H1 (cell line): ENCODE measurements around the gene CHD9NB. TPM values are rescaled to one million over a fixed set of nuclear protein-coding genes. Genes with fewer than 3 reads are reported as not detected.
A peak's percentile ranks its signal among the peaks of the same experiment; 100 is the strongest.

Experiments used
- CTCF ChIA-PET: fragments of 300-600 bp; sonication (Branson Sonifier 250); formaldehyde crosslinking; loops from one replicate; lab custom pipeline; 2021; ENCODE audit not compliant: partially characterized antibody; lab: Charles Lee
- POLR2A ChIA-PET: fragments of 300-600 bp; sonication (Branson Sonifier 250); formaldehyde crosslinking; loops from one replicate; lab custom pipeline; 2021; ENCODE audit warnings: inconsistent platforms; ENCODE audit not compliant: partially characterized antibody; lab: Charles Lee
- DNase-seq, 2 experiments: peaks; one replicate each; pipeline versions ENCODE4 v3.0.0 to v3.0.0-alpha.2; 2010 to 2022; ENCODE audit warnings: low spot score in 2 of 2, low read depth in 1 of 2, mixed read lengths in 1 of 2
- FAIRE-seq: peaks from 2 replicates; lab custom pipeline; 2011; peaks lifted over from hg19 to GRCh38; lab: Jason Lieb, UNC
- H2AFZ ChIP-seq: 2 replicates; pipeline ENCODE4 v1.8.1; 2012; ENCODE audit warnings: low read length, inconsistent platforms
- H2AK5ac ChIP-seq: 2 replicates; pipeline ENCODE4 v1.6.1; 2013; ENCODE audit warnings: low read depth, low read length
- H2BK120ac ChIP-seq: replicated peaks from 2 replicates; pipeline ENCODE3; 2013; ENCODE audit warnings: low read depth, low read length, inconsistent platforms
- H2BK12ac ChIP-seq: 2 replicates; pipeline ENCODE4 v1.6.1; 2013; ENCODE audit warnings: low read depth, low read length
- H2BK15ac ChIP-seq: 2 replicates; pipeline ENCODE4 v1.6.1; 2013; ENCODE audit warnings: low read length
- H2BK20ac ChIP-seq: 2 replicates; pipeline ENCODE4 v1.6.1; 2013; ENCODE audit warnings: low read length
- H2BK5ac ChIP-seq: 2 replicates; pipeline ENCODE4 v1.6.1; 2013; ENCODE audit warnings: low read depth, low read length
- H3K14ac ChIP-seq: 2 replicates; pipeline ENCODE4 v1.6.1; 2013; ENCODE audit warnings: inconsistent platforms; ENCODE audit not compliant: insufficient read length
- H3K18ac ChIP-seq: 2 replicates; pipeline ENCODE4 v1.6.1; 2013; ENCODE audit warnings: low read length; ENCODE audit errors: extremely low read depth
- H3K23ac ChIP-seq: 2 replicates; pipeline ENCODE4 v1.6.1; 2013; ENCODE audit warnings: inconsistent platforms; ENCODE audit not compliant: insufficient read length
- H3K23me2 ChIP-seq: 2 replicates; pipeline ENCODE4 v1.6.1; 2013; ENCODE audit warnings: low read depth, low read length
- H3K27ac ChIP-seq: 2 replicates; pipeline ENCODE4 v1.6.1; 2011; ENCODE audit warnings: low read depth, low read length, inconsistent platforms
- H3K27me3 ChIP-seq, 4 experiments: replicated peaks in 1 of 4; 1 replicate in 1 of 4; 2 replicates in 3 of 4; pipeline versions ENCODE4 v1.6.1 to v1.8.1; 2011 to 2013; ENCODE audit warnings: low read length in 3 of 4, mild to moderate bottlenecking in 3 of 4, inconsistent platforms in 2 of 4, mixed read lengths in 2 of 4, moderate library complexity in 1 of 4; ENCODE audit not compliant: control insufficient read depth in 3 of 4, insufficient read depth in 3 of 4; ENCODE audit errors: extremely low read depth in 1 of 4
- H3K36me3 ChIP-seq, 4 experiments: 2 replicates each; pipeline versions ENCODE4 v1.6.1 to v1.8.1; 2011 to 2013; ENCODE audit warnings: mild to moderate bottlenecking in 4 of 4, low read length in 3 of 4, moderate library complexity in 2 of 4, control low read depth in 1 of 4, inconsistent platforms in 1 of 4; ENCODE audit not compliant: insufficient read depth in 4 of 4, control insufficient read depth in 2 of 4
- H3K4ac ChIP-seq: replicated peaks from 2 replicates; pipeline ENCODE3; 2013; ENCODE audit warnings: low read length, low read depth, mixed read lengths, inconsistent platforms; ENCODE audit not compliant: insufficient read length
- H3K4me1 ChIP-seq, 4 experiments: replicated peaks in 1 of 4; 1 replicate in 1 of 4; 2 replicates in 3 of 4; pipeline versions ENCODE4 v1.6.1 to v1.8.1; 2011 to 2013; ENCODE audit warnings: low read length in 3 of 4, inconsistent platforms in 2 of 4, mixed read lengths in 1 of 4; ENCODE audit not compliant: insufficient read depth in 4 of 4, control insufficient read depth in 3 of 4
- H3K4me2 ChIP-seq, 2 experiments: 2 replicates each; pipeline versions ENCODE4 v1.6.1 to v1.8.1; 2011 to 2013; ENCODE audit warnings: low read depth in 2 of 2, low read length in 2 of 2, control low read depth in 1 of 2, inconsistent platforms in 1 of 2, mild to moderate bottlenecking in 1 of 2; ENCODE audit not compliant: insufficient read depth in 1 of 2
- H3K4me3 ChIP-seq, 4 experiments: fragments of 200-600, 300-600 bp in 1 of 4; sonication (generic), shearing (Covaris generic), sonication (Bioruptor Twin) in 1 of 4; 2 replicates each; pipeline versions ENCODE4 v1.5.1 to v1.8.1; 2011 to 2016; ENCODE audit warnings: low read length in 4 of 4, low read depth in 3 of 4, control low read depth in 2 of 4, inconsistent platforms in 2 of 4, mild to moderate bottlenecking in 2 of 4, mixed read lengths in 1 of 4, moderate library complexity in 1 of 4; ENCODE audit not compliant: insufficient read depth in 2 of 4; ENCODE audit errors: extremely low read depth in 1 of 4
- H3K56ac ChIP-seq: replicated peaks from 2 replicates; pipeline ENCODE3; 2013; ENCODE audit warnings: low read depth, mild to moderate bottlenecking, mixed read lengths, low read length, inconsistent platforms; ENCODE audit not compliant: insufficient read length
- H3K79me1 ChIP-seq: 2 replicates; pipeline ENCODE4 v1.6.1; 2013; ENCODE audit warnings: low read depth, low read length, control low read depth
- H3K79me2 ChIP-seq, 2 experiments: 2 replicates each; pipeline versions ENCODE4 v1.6.1 to v1.8.1; 2012 to 2013; ENCODE audit warnings: low read length in 2 of 2, mild to moderate bottlenecking in 2 of 2, inconsistent platforms in 1 of 2; ENCODE audit not compliant: insufficient read depth in 2 of 2, control insufficient read depth in 1 of 2
- H3K9ac ChIP-seq, 4 experiments: replicated peaks in 1 of 4; 1 replicate in 1 of 4; 2 replicates in 3 of 4; pipeline versions ENCODE4 v1.6.1 to v1.8.1; 2011 to 2013; ENCODE audit warnings: low read depth in 3 of 4, low read length in 3 of 4, control low read depth in 2 of 4, mild to moderate bottlenecking in 2 of 4, moderate library complexity in 2 of 4, inconsistent platforms in 1 of 4; ENCODE audit errors: extremely low read depth in 1 of 4
- H3K9me3 ChIP-seq, 2 experiments: 2 replicates each; pipeline versions ENCODE4 v1.6.1 to v1.8.1; 2012 to 2013; ENCODE audit warnings: mild to moderate bottlenecking in 2 of 2, moderate library complexity in 2 of 2, control low read depth in 1 of 2, inconsistent platforms in 1 of 2, low read depth in 1 of 2, low read length in 1 of 2, mixed read lengths in 1 of 2; ENCODE audit not compliant: insufficient read depth in 2 of 2
- H4K20me1 ChIP-seq, 2 experiments: replicated peaks in 1 of 2; 2 replicates each; pipeline versions ENCODE3 to v1.8.1; 2011 to 2013; ENCODE audit warnings: inconsistent platforms in 2 of 2, low read length in 2 of 2, mild to moderate bottlenecking in 1 of 2; ENCODE audit not compliant: insufficient read depth in 2 of 2, control insufficient read depth in 1 of 2
- H4K5ac ChIP-seq: 2 replicates; pipeline ENCODE4 v1.6.1; 2013; ENCODE audit warnings: low read length, low read depth, mixed read lengths, inconsistent platforms; ENCODE audit not compliant: insufficient read length
- H4K8ac ChIP-seq: 2 replicates; pipeline ENCODE4 v1.8.0; 2013; ENCODE audit warnings: mild to moderate bottlenecking, moderate library complexity, low read length, inconsistent platforms; ENCODE audit not compliant: insufficient read depth; ENCODE audit errors: extremely low read depth
- H4K91ac ChIP-seq: replicated peaks from 2 replicates; pipeline ENCODE3; 2013; ENCODE audit warnings: low read length, mixed read lengths, inconsistent platforms; ENCODE audit not compliant: insufficient read length
- CBX8 ChIP-seq: fragments of 300-800, 300-1000 bp; sonication (generic); IDR thresholded peaks from 2 replicates; pipeline ENCODE4 v1.7.1; 2016; ENCODE audit warnings: low read depth, low read length, borderline replicate concordance
- EZH2 ChIP-seq: fragments of 200-600 bp; sonication (generic); IDR thresholded peaks from 2 replicates; pipeline ENCODE4 v1.7.1; 2012; ENCODE audit warnings: low read depth, mild to moderate bottlenecking, moderate library complexity, low read length, inconsistent platforms; ENCODE audit not compliant: severe bottlenecking
- PHF8 ChIP-seq: fragments of 200-600 bp; sonication (generic); conservative IDR thresholded peaks from 2 replicates; pipeline ENCODE4 v1.7.1; 2012; ENCODE audit warnings: low read depth, mild to moderate bottlenecking, inconsistent platforms, low read length, moderate library complexity
- POLR2A ChIP-seq, 2 experiments: IDR thresholded peaks; 1 replicate in 1 of 2; 2 replicates in 1 of 2; pipeline ENCODE4 v1.6.1; 2011; ENCODE audit warnings: low read depth in 2 of 2, low read length in 2 of 2, mild to moderate bottlenecking in 2 of 2; ENCODE audit errors: control extremely low read depth in 1 of 2
- ZNF274 ChIP-seq: IDR thresholded peaks from 2 replicates; pipeline ENCODE4 v1.7.0; 2012; ENCODE audit warnings: low read length, borderline replicate concordance; ENCODE audit errors: extremely low read depth
- WGBS, 2 experiments: shearing (Covaris generic) in 1 of 2; methylation state at CpG; one replicate each; pipeline versions ENCODE4 v1.1.6 to v1.1.7; 2013 to 2015; ENCODE audit warnings: low lambda C conversion rate in 2 of 2, mixed read lengths in 2 of 2, inconsistent platforms in 1 of 2, low coverage in 1 of 2, missing lambda C conversion rate in 1 of 2; ENCODE audit not compliant: insufficient replicate concordance in 2 of 2, insufficient coverage in 1 of 2, insufficient read length in 1 of 2; ENCODE audit errors: extremely low coverage in 1 of 2, missing lambda C conversion rate in 1 of 2; 5-methylcytosine and 5-hydroxymethylcytosine counted together
- polyA plus RNA-seq, 7 experiments: library from polyadenylated mRNA; depleted of rRNA in 3 of 7; stranded (reverse) in 5 of 7; unstranded in 2 of 7; fragments of >200 nt in 5 of 7; fragments of 200-250 nt in 2 of 7; gene quantifications; 1 replicate in 5 of 7; 2 replicates in 1 of 7; 4 replicates in 1 of 7; pipeline versions ENCODE4 v1.2.1 to v1.2.3, GENCODE V29; 2011 to 2013; ENCODE audit warnings: missing spikeins in 2 of 7, mixed read lengths in 2 of 7
- total RNA-seq: library from RNA; stranded (reverse); fragmentation: NEBNext Ultra II Directional; extraction: Animal tissue kit (Norgen Biotek cat#: 25700); gene quantifications from 2 replicates; pipeline ENCODE4 v1.2.1, GENCODE V29; 2021

CHD9NB gene
- total and polyA plus RNA-seq, 2 of the 8 experiments (the other 6 are each of a cell fraction or from before 2014, with no cell fraction given), result 4.5 to 5.9 TPM

DNA sequence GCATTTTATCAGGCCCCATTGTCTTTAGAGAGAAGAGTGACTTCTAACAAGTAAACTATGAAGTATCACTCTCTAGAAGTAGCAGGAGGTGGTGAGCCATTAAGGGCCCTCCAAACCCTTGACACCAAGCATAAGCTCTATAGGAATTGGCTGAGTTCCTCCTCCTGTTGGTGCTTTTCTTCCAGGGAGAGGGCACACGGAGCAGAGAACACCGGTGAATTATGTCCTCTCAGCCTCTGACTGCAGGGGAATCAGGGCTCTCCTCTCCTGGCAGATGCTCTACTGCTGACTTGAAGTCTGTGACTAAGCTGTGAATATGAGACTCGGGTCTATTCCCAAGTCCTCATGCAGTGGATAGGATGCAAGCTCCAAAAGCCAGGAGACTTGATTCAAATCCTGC, 34.4 kb upstream of the CHD9NB start:
- H3K4me1 ChIP-seq, result peaks cover 17 to 43% (median 35%) of the 10 kb centered on the region in 4 experiments
- H3K14ac ChIP-seq, result no peak overlapping the region
- H3K4me3 ChIP-seq, result no peak overlapping the region
- TF ChIP-seq EZH2, result no peak
- no peak for TF ChIP-seq POLR2A (IDR thresholded peaks at IDR 0.05; ENCODE audit: control extremely low read depth in 1 of 2, low read depth in 2 of 2, low read length in 2 of 2)
- no peak for TF ChIP-seq PHF8
- TF ChIP-seq CBX8, result no peak
- TF ChIP-seq ZNF274, result no peak
- CTCF ChIA-PET, result interaction anchor here (0.8 to 1.2 kb wide), 3 partner anchors 8 to 73 kb away, joined by 3 to 4 read pairs (median 4); no protein-coding TSS in a partner anchor
- H3K9me3 ChIP-seq, result no peaks in the 10 kb centered on the region
- 79% methylated on average over 3 of the region's 3 CpGs; no CpG with 5 or more reads in 1 of the 2 experiments for WGBS, 2 experiments
- H3K18ac ChIP-seq, result no peak overlapping the region
- H3K27ac ChIP-seq, result no peak overlapping the region
- H4K91ac ChIP-seq, result no peak overlapping the region
- H3K23ac ChIP-seq, result no peak overlapping the region
- no peaks in the 10 kb centered on the region; a peak in 1 of 7 replicates for H3K27me3 ChIP-seq
- POLR2A ChIA-PET, result interaction anchor here (1.7 kb wide), 1 partner anchor 12 kb away, joined by 5 read pairs; no protein-coding TSS in a partner anchor
- no peak overlapping the region for H3K56ac ChIP-seq
- no peak for FAIRE-seq
- H3K9ac ChIP-seq, result no peak overlapping the region
- DNase-seq, result no peak
- no peak overlapping the region for H2BK5ac ChIP-seq
- H3K79me2 ChIP-seq, result no peaks in the 10 kb centered on the region
- no peaks in the 10 kb centered on the region for H4K20me1 ChIP-seq
- no peak overlapping the region for H2AK5ac ChIP-seq
- no peaks in the 10 kb centered on the region for H3K36me3 ChIP-seq
- H2BK15ac ChIP-seq, result 0 out of 2 replicates have a peak overlapping the region, but pooled peaks have one; percentile 61
- no peak overlapping the region for H2AFZ ChIP-seq
- no peak overlapping the region for H4K8ac ChIP-seq
- no peak overlapping the region for H3K4me2 ChIP-seq
- H3K79me1 ChIP-seq, result peaks cover 5% of the 10 kb centered on the region; the same call in 1 of the 2 replicates
- H2BK20ac ChIP-seq, result no peak overlapping the region
- no peak overlapping the region for H4K5ac ChIP-seq
- no peaks in the 10 kb centered on the region for H3K23me2 ChIP-seq
- H2BK120ac ChIP-seq, result no peak overlapping the region
- peak overlapping the region; percentile 75; the same call in 1 of the 2 replicates for H2BK12ac ChIP-seq
- H3K4ac ChIP-seq, result no peak overlapping the region
